ENCODE data around the gene NEK4.

Gene NEK4

DNA sequence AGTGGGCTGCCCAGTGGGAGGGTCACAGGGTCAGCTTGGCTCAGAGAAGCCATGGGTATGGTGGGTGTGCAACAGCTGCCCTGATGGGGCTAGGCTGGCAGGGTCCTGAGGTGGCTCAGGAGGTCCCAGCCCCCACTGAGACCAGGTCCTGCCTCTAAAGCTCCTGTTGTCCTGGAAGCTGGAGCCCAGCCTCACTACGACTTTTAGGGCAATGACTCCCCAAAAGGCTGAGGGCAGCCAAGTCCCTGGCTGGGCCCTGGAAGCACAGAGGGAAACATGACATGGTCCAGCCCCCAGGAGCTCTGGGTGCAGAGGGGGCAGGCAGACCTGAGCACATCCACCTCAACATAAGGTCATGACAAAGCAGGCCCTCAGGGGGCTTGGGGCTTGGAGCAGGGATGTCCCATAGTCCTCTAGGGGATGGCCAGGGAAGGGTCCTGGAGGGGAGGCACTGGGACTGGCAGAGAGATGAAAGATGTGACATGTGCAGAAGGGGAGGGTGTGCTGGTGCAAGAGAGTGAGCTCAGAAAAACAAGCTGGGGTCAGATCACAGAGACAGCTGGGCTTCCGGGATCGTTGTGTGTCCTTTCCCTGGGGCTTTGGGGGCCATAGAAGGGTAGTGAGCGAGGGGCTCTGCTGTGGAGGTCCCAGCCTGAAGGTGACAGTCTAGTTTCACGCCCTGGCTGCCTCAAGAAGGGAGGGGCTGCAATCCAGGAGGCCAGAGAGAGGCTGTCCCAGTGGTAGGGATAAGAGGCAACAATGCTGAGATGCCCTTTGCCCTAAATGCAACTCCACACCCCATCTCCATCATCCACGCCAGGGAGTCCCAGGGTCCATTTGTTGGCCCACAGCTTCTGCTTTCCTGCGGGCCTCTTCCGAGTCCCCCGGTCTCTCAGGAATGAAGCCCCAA lies 23.2 kb upstream of the NEK4 start:
- no peak for DNase-seq (ENCODE audit: low read depth in 1 of 2, low spot score in 1 of 2)

DNA sequence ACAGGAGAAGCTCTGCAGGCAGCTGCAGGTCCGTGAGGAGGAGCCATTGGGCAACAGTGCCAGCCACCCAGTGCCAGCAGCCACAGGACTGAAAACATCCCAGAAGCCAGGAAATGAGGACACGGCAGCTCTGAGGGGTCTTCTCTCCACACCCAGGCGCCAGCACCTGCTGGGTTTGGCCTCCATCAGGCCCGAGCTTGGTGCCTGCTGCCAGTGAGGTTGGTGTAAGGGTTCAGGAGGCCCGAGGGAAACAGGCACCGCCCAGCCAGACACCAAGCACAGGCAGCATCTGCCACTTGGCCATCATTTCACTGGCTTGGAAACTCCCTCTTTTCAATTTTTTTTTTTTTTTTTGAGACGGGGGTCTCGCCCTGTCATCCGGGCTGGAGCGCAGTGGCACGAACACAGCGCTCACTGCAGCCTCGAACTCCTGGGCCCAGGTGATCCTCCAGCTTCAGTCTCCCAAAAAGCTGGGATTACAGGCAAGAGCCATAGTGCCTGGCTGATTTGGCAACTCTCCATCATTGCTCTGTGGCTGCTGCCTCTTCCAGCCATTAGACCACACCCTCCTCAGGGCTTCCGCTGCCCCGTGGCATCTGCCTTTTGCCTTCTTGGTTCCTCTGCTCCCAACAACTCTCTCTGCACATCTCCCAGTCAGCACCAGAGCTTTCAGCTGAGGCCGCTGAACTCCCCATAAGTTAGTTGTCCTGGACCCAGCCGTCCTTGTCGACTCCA lies 22.4 kb upstream of the NEK4 start:
- no peak for DNase-seq (ENCODE audit: low read depth in 1 of 2, low spot score in 1 of 2)

DNA sequence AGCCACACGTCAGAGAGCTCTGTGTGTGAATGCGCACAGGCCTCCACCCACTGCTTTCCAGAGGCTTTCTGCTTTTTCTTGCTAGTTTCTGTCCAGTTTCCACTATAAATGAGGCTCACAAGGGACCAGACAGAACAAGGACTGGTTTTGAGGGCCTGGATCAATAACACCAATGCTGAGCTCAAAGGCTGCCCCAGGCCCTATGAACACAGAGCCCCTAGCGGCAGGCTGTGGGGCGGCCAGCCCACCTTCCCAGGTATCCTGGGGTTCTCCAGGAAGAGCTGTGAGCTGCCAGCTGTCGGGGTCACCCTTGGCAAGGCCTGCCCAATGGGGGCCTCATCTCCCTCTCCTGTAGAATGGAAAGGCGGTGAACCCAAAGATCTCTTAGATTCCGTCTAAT lies 21.7 kb upstream of the NEK4 start:
- no peak for DNase-seq (ENCODE audit: low read depth in 1 of 2, low spot score in 1 of 2)

DNA sequence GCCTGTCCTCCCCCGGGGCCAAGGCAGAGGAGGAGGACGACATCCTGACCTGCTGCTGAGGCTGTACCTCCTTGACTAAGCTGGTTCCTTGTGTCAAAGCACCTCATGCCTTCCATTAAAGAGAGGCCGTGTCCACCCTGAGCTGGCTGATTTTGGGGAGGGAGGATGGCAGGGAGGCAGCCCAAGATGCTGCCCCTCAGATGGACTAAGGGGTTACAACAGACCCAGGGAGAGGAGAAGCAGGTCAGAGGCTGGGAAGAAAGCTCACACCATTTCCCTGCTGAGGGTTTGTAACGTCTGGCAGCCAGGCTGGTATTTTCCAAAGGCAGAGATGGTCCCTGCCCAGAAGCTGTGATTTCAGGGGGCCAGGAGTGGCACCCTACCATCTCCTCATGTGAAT lies 21.2 kb upstream of the NEK4 start:
- no peak for DNase-seq (ENCODE audit: low read depth in 1 of 2, low spot score in 1 of 2)

DNA sequence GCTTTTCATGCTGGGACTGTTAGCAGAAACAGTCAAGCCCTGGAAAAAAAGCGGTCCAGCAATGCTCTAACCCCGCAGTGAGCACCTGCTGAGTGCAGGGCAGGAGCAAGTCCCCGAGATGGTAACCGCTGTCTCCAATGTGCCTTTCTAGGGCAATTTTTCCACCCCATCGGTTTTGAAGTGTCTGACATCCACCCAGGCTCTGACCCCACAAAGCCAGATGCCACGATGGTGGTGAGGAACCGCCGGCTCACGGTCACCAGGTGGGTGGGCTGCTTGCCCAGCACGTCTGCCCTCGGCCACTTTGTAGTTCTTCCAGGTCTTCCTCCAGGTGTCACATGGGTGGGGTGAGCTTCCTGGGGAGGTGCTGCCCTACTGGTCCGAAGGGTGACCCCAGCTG lies 20.6 kb upstream of the NEK4 start:
- no peak for DNase-seq (ENCODE audit: low read depth in 1 of 2, low spot score in 1 of 2)

DNA sequence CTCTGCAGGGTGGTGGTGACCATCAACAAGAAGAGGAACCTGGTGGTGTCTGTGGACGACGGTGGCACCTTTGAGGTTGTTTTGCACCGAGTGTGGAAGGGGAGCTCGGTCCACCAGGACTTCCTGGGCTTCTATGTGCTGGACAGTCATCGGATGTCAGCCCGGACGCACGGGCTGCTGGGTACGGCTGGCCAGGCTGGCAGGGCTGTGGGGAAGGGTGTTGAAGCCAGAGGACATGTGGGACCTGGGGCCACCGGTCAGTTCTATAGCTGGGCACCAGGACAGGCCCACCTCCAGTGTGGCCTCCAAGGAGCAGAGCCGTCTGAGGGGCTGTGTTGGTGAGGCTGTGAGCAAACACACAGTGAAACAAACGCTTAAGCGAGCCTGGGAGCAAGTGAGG lies 20.0 kb upstream of the NEK4 start:
- no peak for DNase-seq (ENCODE audit: low read depth in 1 of 2, low spot score in 1 of 2)

DNA sequence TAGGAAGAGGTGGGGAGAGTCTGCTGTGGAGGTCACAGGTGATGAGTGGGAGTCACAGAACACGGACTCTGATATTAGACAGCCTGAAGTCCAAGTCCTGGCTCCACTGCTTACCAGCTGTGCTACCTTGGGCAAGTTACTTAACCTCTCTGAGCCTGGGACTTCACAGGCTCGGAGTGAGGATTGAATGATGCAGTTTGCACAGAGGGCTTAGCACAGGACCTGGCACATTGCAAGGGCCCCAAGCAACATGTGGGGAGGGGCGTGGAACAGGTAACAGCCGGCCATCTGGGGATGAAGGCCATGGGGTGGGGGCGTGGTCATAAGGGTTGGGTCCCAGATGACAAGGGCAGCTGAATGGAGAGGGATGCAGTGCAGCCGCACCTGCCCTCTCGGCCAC lies 19.6 kb upstream of the NEK4 start:
- DNase-seq (ENCODE audit: low read depth in 1 of 2, low spot score in 1 of 2) = no peak

DNA sequence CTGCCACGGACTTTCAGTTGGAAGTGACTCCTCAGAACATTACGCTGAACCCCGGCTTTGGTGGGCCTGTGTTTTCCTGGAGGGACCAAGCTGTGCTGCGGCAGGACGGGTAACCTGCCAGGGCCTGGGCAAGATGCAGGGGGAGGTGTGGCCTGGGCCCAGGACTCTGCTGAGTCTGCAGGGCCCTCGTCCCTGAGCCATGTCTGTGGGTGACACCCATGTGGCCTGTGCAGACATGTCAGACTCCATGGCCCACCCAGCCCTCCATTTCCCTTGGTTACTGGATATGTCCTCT lies 19.0 kb upstream of the NEK4 start:
- DNase-seq (ENCODE audit: low read depth in 1 of 2, low spot score in 1 of 2) = no peak

DNA sequence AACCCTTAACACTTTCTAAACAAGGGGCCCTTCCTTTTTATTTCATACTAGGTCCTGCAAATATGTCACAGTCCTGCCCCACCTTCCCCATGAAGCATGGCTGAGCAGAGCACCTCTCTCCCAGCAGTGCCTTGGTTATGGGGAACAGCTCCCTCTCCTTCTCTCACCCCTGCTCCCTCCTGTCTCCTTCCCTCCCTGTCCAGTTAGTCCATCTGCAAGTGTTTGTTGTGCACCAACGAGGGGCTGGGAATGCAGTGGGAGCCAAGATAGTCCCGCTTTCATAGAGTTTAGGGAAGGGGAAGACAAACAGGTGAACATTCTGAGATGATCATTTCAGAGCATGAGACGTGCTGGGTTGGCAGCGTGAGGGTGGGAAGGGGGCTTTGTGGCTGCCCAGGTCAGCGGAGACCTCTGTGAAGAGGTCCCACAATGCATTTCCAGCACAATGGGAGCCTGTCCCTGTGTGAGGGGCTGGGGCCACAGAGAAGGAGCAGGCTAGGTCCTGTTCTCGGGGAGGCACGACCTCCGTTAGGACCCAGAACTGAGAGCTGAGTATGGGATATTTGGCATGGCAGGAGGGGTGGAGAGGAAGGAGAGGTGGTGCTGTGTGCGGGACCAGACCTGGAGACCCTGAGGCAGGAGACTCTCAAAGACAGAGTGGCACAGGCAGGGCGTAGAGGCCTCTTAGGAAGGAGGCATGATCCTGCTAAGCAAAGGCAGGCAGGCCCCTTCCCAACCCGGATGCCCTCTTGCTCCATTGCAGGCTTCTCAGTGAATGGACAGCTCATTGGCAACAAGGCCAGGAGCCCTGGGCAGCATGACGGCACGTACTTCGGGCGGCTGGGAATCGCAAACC lies 18.4 kb upstream of the NEK4 start:
- DNase-seq (ENCODE audit: low read depth in 1 of 2, low spot score in 1 of 2) = no peak

DNA sequence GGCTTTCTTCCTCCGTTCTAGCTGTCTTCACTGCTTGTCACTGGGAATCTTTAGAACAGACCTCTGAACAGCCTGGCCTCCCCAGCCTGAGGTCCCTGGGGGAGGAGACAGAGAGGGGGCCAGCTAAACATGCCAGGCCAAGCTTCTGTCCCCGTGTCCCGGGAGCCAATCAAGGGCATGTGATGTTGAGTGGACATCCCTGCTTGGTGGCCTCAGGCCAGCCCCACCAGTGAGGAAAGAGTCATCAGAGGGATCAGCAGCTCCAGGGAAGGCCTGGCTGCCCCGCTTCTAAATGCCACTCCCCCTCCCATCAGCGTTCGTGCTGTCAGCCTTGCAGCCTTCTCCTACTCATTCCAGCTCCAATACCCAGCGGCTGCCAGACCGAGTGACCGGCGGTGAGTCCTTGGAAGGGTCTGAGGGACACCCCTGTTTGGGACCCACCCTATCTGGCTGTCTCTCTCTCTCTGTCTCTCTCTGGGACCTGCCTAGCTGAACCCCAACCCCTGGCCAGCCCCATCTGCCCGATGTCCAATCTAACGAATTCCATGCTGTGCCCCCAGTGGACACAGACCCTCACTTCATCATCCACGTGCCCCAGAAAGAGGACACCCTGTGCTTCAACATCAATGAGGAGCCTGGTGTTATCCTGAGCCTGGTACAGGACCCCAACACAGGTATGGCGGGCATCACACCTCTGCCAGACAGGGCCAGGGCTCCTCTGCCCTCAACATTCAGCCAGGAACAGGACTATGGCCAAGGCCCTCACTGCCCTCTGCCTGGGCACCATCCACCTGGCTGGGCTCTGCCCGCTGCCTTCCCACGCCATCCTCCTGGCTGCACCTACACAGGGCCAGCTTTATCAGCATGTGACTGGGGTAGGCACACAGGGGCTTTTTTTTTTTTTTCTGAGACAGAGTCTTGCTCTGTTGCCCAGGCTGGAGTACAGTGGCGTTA lies 17.2 kb upstream of the NEK4 start:
- no peak for DNase-seq (ENCODE audit: low read depth in 1 of 2, low spot score in 1 of 2)

DNA sequence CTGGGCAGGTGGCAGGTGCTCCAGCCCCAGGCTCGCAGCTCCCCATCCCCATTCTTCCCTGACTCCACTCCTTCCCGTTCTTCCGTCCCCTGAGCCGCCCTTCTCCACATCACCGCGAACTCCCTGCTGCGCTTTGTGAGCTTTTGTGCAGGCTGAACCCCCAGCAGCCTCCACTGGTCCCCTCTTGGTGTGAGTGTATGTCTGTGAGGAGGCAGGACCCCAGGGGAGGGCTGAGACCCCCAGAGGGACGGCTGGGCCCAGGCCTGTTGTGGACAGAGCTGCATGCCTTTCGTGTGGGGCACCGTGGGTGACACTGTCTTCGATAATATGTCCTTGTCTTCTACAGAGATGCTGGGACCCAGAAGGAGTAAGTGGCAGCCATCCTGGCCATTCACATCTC lies 16.5 kb upstream of the NEK4 start:
- DNase-seq (ENCODE audit: low read depth in 1 of 2, low spot score in 1 of 2) = no peak

DNA sequence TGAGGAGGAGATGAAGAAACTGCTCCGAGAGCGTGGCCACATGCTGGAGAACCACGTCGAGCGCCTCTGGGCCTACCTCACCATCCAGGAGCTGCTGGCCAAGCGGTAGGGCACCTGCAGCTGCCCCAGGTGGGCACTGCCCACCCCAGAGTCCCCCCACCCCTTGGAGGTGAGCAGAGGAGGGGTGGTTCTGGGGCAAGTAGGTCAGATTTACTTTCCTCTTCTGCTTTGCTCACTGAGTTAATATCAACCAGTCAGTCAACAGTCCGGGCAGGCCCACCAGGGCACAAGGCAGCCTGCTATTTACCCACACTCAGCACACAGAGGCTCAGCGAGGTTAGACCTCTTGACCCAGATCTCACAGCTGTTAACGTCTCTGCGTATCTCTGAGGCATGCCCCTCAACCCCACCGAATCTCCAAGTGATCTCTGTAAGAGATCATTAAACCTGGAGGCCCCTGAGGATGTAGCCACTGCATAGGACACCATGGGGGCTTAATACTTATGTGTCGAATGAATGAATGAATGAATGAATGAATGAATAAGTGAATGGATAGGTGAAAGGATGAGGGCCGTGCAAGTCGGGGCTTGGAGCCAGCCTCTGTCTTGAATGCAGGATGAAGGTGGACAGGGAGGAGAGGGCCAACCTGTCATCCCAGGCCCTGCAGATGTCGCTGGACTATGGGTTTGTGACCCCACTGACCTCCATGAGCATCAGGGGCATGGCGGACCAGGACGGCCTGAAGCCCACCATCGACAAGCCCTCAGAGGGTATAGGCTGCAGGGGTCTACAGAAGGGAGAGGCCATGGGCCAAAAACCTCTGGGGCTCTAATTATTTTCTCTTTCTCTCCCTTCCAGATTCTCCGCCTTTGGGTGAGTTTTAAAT lies 15.8 kb upstream of the NEK4 start:
- no peak for DNase-seq (ENCODE audit: low read depth in 1 of 2, low spot score in 1 of 2)

DNA sequence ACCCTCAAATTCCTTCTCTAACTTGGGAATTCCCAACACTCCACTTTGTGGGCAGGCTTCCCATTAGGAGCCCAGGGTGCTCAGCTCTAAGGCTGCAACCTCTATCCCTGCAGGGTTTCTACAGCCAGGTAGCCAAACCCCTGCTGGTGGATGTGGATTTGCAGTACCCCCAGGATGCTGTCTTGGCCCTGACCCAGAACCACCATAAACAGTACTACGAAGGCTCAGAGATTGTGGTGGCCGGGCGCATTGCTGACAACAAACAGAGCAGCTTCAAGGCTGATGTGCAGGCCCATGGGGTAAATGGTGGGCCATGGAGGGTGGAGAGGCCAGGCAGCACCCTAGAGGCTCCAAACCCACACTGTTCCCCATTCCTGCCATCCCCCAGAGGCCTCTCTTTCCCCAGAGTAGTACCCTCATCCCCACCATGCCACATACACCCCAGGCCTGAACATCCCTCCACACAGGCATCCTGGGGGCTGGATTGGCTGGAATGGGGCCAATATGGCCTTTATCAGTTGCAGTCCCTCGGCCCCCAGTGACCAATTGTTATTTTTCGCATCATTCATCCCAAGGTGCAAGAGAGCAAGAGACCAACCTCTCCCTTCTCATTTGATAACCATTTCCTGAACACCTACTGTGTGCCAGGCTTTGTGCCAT lies 14.3 kb upstream of the NEK4 start:
- DNase-seq (ENCODE audit: low read depth in 1 of 2, low spot score in 1 of 2) = no peak

DNA sequence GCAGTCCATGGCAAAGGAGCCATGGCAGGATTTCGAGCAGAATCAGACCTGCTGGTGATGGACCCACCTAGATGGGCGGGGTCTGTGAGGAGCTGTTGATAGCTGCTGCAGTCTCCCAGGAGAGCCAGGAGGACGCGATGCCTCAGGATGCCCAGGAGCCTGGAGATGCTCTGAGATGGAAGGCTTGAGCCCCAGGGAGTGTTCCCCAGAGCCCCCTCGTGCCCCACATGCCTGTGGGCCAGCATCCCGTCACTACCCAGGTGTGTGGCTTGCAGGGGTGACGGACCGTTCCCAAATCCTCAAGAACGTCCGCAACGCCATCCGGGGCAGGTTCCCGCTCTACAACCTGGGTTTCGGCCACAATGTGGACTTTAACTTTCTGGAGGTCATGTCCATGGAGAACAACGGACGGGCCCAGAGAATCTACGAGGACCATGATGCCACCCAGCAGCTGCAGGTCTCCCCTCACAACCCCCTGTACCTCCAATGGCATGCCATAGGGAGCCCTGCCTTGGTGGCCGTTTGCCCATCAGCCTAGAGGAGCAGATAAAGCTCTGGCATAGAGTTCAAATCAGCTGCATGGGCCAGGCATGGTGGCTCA lies 13.4 kb upstream of the NEK4 start:
- DNase-seq (ENCODE audit: low read depth in 1 of 2, low spot score in 1 of 2) = no peak

DNA sequence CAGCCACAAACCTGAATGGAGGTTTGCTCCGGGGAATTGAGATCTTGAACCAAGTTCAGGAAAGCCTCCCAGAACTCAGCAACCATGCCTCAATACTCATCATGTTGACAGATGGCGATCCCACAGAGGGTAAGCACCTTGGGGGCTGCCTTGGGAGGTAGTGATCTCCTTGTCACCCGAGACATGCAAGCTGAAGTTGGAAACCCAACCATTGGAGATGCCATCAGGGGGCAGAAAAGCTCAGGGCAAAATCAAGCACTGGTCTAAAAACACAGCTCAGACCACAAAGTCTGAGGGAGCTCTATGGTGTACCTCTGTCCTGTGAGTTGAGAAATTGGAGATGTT lies 12.4 kb upstream of the NEK4 start:
- no peak for DNase-seq (ENCODE audit: low read depth in 1 of 2, low spot score in 1 of 2)

DNA sequence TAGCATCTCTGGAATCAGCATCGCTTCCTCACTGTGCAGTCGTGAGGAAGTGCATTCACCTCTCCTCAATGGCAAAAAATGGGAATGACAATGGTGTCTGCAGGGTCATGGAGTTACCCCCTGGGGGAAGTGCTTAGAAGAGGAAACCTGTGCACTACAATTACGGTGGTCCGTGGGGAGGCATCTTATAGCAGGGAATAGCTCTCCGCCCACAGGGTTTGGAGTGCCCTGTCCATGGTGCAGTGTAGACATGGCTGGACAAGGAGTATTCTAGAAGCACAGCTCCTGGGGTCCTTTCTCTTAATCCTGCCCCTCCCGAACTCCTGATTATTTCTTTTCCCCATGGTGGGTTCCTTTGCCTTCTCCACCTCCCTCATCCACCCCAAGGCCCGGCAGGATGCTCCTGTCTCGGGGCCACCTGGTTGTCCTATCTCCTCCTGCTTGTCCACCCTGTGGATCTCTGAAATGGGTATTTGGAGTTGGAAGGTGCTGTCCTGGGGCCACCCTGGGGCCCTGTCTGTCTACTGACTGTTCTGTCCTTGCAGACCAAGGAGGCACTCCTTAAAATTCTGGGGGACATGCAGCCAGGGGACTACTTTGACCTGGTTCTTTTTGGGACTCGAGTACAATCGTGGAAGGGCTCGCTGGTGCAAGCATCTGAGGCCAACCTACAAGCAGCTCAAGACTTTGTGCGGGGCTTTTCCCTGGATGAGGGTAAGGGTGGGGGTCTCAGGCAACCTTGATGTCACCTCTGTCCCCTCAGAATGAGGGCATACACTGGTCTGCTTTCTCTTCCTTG lies 11.9 kb upstream of the NEK4 start:
- DNase-seq (ENCODE audit: low read depth in 1 of 2, low spot score in 1 of 2) = no peak

DNA sequence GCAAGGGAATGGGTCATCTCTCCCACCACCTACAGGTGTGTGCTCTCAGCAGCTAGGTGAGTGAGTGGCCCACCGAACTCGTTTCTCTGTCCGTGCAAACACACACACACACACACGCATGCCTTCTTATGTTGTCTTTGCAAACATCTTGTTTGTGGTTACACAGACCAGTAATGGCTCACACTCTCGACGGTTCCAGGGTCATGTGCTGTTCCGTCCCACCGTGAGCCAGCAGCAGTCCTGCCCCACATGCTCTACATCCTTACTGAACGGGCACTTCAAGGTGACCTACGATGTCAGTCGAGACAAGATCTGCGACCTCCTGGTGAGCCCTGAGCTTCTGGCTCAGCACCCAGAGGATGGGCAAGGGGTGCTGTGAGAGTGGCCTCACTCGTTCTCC lies 11.0 kb upstream of the NEK4 start:
- no peak for DNase-seq (ENCODE audit: low read depth in 1 of 2, low spot score in 1 of 2)

Data from activated CD4-positive, alpha-beta T cell treated with anti-CD3 and anti-CD28 coated beads, Interleukin-2, amount 50 U/mL, for 24 hours (primary cell).